ENCODE measurements around the gene EMP2.
A peak's percentile ranks its signal among the peaks of the same experiment; 100 is the strongest.

Gene EMP2

GRCh38 chr16:10531582-10531981 lies 48.8 kb downstream of the EMP2 start:
- TF ChIP-seq POU2F2 (IDR thresholded peaks at IDR 0.05; ENCODE audit: low read depth, low read length) (no peak), SPI1 (IDR thresholded peaks at IDR 0.05; ENCODE audit: low read depth, low read length) (no peak), POLR2AphosphoS5 (IDR thresholded peaks at IDR 0.05; ENCODE audit: low read depth, low read length) (no peak), POLR2A (IDR thresholded peaks at IDR 0.05; ENCODE audit: low read depth, low read length) (no peak), TAF1 (IDR thresholded peaks at IDR 0.05; ENCODE audit: low read depth, low read length) (no peak), PAX5 (IDR thresholded peaks at IDR 0.05; ENCODE audit: insufficient read depth, low read length, severe bottlenecking) (no peak)
- DNase-seq (ENCODE audit: insufficient read length, low spot score) (no peak), FAIRE-seq (no peak)

GRCh38 chr16:10530685-10531084 lies 49.7 kb downstream of the EMP2 start:
- TF ChIP-seq PAX5 (IDR thresholded peaks at IDR 0.05; ENCODE audit: insufficient read depth, low read length, severe bottlenecking) (no peak), POU2F2 (IDR thresholded peaks at IDR 0.05; ENCODE audit: low read depth, low read length) (no peak), POLR2A (IDR thresholded peaks at IDR 0.05; ENCODE audit: low read depth, low read length) (no peak), SPI1 (IDR thresholded peaks at IDR 0.05; ENCODE audit: low read depth, low read length) (no peak), POLR2AphosphoS5 (IDR thresholded peaks at IDR 0.05; ENCODE audit: low read depth, low read length) (no peak), TAF1 (IDR thresholded peaks at IDR 0.05; ENCODE audit: low read depth, low read length) (no peak)
- no peak for FAIRE-seq
- no peak for DNase-seq (ENCODE audit: insufficient read length, low spot score)

GRCh38 chr16:10529895-10530669 lies 50.3 kb downstream of the EMP2 start:
- FAIRE-seq (no peak), DNase-seq (ENCODE audit: insufficient read length, low spot score) (no peak)

GRCh38 chr16:10528635-10529034 lies 51.8 kb downstream of the EMP2 start:
- TF ChIP-seq SPI1 (IDR thresholded peaks at IDR 0.05; ENCODE audit: low read depth, low read length) (no peak), TAF1 (IDR thresholded peaks at IDR 0.05; ENCODE audit: low read depth, low read length) (no peak), PAX5 (IDR thresholded peaks at IDR 0.05; ENCODE audit: insufficient read depth, low read length, severe bottlenecking) (no peak), POLR2A (IDR thresholded peaks at IDR 0.05; ENCODE audit: low read depth, low read length) (no peak), POU2F2 (IDR thresholded peaks at IDR 0.05; ENCODE audit: low read depth, low read length) (no peak), POLR2AphosphoS5 (IDR thresholded peaks at IDR 0.05; ENCODE audit: low read depth, low read length) (no peak)

More at GRCh38 chr16:10529895-10530669, 50.3 kb downstream of the EMP2 start:
- no peak for TF ChIP-seq TAF1 (IDR thresholded peaks at IDR 0.05; ENCODE audit: low read depth, low read length)
- no peak for TF ChIP-seq POU2F2 (IDR thresholded peaks at IDR 0.05; ENCODE audit: low read depth, low read length)
- TF ChIP-seq PAX5 (IDR thresholded peaks at IDR 0.05; ENCODE audit: insufficient read depth, low read length, severe bottlenecking) = no peak

GRCh38 chr16:10526962-10527361 lies 53.4 kb downstream of the EMP2 start:
- FAIRE-seq (no peak), DNase-seq (ENCODE audit: insufficient read length, low spot score) (no peak)
- TF ChIP-seq PAX5 (IDR thresholded peaks at IDR 0.05; ENCODE audit: insufficient read depth, low read length, severe bottlenecking) = no peak
- TF ChIP-seq SPI1 (IDR thresholded peaks at IDR 0.05; ENCODE audit: low read depth, low read length) = no peak
- no peak for TF ChIP-seq POLR2A (IDR thresholded peaks at IDR 0.05; ENCODE audit: low read depth, low read length)
- TF ChIP-seq POU2F2 (IDR thresholded peaks at IDR 0.05; ENCODE audit: low read depth, low read length) = no peak
- TF ChIP-seq TAF1 (IDR thresholded peaks at IDR 0.05; ENCODE audit: low read depth, low read length) = no peak
- TF ChIP-seq POLR2AphosphoS5 (IDR thresholded peaks at IDR 0.05; ENCODE audit: low read depth, low read length) = no peak

More at GRCh38 chr16:10528635-10529034, 51.8 kb downstream of the EMP2 start:
- DNase-seq (ENCODE audit: insufficient read length, low spot score) (no peak), FAIRE-seq (no peak)

GRCh38 chr16:10525214-10525825 lies 55.1 kb downstream of the EMP2 start:
- TF ChIP-seq POU2F2 (IDR thresholded peaks at IDR 0.05; ENCODE audit: low read depth, low read length) = no peak
- no peak for TF ChIP-seq PAX5 (IDR thresholded peaks at IDR 0.05; ENCODE audit: insufficient read depth, low read length, severe bottlenecking)
- TF ChIP-seq TAF1 (IDR thresholded peaks at IDR 0.05; ENCODE audit: low read depth, low read length) = no peak
- no peak for TF ChIP-seq POLR2AphosphoS5 (IDR thresholded peaks at IDR 0.05; ENCODE audit: low read depth, low read length)
- TF ChIP-seq POLR2A (IDR thresholded peaks at IDR 0.05; ENCODE audit: low read depth, low read length) = no peak
- no peak for TF ChIP-seq SPI1 (IDR thresholded peaks at IDR 0.05; ENCODE audit: low read depth, low read length)
- FAIRE-seq (no peak), DNase-seq (ENCODE audit: insufficient read length, low spot score) (no peak)

GRCh38 chr16:10522966-10523365 lies 57.4 kb downstream of the EMP2 start:
- DNase-seq (ENCODE audit: insufficient read length, low spot score) = no peak
- no peak for FAIRE-seq
- TF ChIP-seq POU2F2 (IDR thresholded peaks at IDR 0.05; ENCODE audit: low read depth, low read length) (no peak), POLR2A (IDR thresholded peaks at IDR 0.05; ENCODE audit: low read depth, low read length) (no peak), TAF1 (IDR thresholded peaks at IDR 0.05; ENCODE audit: low read depth, low read length) (no peak), POLR2AphosphoS5 (IDR thresholded peaks at IDR 0.05; ENCODE audit: low read depth, low read length) (no peak), SPI1 (IDR thresholded peaks at IDR 0.05; ENCODE audit: low read depth, low read length) (no peak), PAX5 (IDR thresholded peaks at IDR 0.05; ENCODE audit: insufficient read depth, low read length, severe bottlenecking) (no peak)

GRCh38 chr16:10521681-10522274 lies 58.6 kb downstream of the EMP2 start:
- FAIRE-seq (peak; percentile 81), DNase-seq (ENCODE audit: insufficient read length, low spot score) (peak; percentile 42)
- TF ChIP-seq PAX5 (IDR thresholded peaks at IDR 0.05; ENCODE audit: insufficient read depth, low read length, severe bottlenecking) = no peak
- no peak for TF ChIP-seq POLR2A (IDR thresholded peaks at IDR 0.05; ENCODE audit: low read depth, low read length)
- no peak for TF ChIP-seq SPI1 (IDR thresholded peaks at IDR 0.05; ENCODE audit: low read depth, low read length)
- no peak for TF ChIP-seq POLR2AphosphoS5 (IDR thresholded peaks at IDR 0.05; ENCODE audit: low read depth, low read length)
- no peak for TF ChIP-seq TAF1 (IDR thresholded peaks at IDR 0.05; ENCODE audit: low read depth, low read length)
- TF ChIP-seq POU2F2 (IDR thresholded peaks at IDR 0.05; ENCODE audit: low read depth, low read length) = no peak
